ENCODE data around the gene TMA16.

- TF ChIP-seq, protein P1, sequence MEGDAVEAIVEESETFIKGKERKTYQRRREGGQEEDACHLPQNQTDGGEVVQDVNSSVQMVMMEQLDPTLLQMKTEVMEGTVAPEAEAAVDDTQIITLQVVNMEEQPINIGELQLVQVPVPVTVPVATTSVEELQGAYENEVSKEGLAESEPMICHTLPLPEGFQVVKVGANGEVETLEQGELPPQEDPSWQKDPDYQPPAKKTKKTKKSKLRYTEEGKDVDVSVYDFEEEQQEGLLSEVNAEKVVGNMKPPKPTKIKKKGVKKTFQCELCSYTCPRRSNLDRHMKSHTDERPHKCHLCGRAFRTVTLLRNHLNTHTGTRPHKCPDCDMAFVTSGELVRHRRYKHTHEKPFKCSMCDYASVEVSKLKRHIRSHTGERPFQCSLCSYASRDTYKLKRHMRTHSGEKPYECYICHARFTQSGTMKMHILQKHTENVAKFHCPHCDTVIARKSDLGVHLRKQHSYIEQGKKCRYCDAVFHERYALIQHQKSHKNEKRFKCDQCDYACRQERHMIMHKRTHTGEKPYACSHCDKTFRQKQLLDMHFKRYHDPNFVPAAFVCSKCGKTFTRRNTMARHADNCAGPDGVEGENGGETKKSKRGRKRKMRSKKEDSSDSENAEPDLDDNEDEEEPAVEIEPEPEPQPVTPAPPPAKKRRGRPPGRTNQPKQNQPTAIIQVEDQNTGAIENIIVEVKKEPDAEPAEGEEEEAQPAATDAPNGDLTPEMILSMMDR (conservative IDR thresholded peaks at IDR 0.05; ENCODE audit: low read depth, low read length), result no peak
- no peak for TF ChIP-seq EZH2phosphoT487 (IDR thresholded peaks at IDR 0.05; ENCODE audit: borderline replicate concordance, low read length)
These were observed 45.8 kb upstream of the TMA16 start for GRCh38 chr4:163448540-163449203.

Data from PC-3 (cell line).